Daoy (cell line): Measurements from ENCODE around the gene USP9X. TPM values are rescaled to one million over a fixed set of nuclear protein-coding genes. Genes with fewer than 3 reads are reported as not detected.

Source experiments
- total RNA-seq: library from RNA; depleted of rRNA; stranded (reverse); fragments of >200 nt; shearing (Covaris generic); gene quantifications from 2 replicates; pipeline ENCODE4 v1.2.3, GENCODE V29; 2014; rRNA removed

Gene USP9X
- total RNA-seq, 1 experiment from 2014 or later = 33.9 TPM

Other genes starting within 250 kb of the USP9X start
- gene DDX3X, start 248.7 kb downstream of the USP9X start, total RNA-seq = 181 and 219 TPM in 2 replicates